ENCODE measurements around the gene KDM6A. TPM values are rescaled to one million over a fixed set of nuclear protein-coding genes. Genes with fewer than 3 reads are reported as not detected.
"Not testable (repeated sequence)": the region's sequence is repeated elsewhere in the genome, so short reads cannot be mapped to it uniquely, and the experiment has no call there.

KDM6A gene
- total RNA-seq, 1 donor from 2014 or later, result 8.5 TPM

DNA sequence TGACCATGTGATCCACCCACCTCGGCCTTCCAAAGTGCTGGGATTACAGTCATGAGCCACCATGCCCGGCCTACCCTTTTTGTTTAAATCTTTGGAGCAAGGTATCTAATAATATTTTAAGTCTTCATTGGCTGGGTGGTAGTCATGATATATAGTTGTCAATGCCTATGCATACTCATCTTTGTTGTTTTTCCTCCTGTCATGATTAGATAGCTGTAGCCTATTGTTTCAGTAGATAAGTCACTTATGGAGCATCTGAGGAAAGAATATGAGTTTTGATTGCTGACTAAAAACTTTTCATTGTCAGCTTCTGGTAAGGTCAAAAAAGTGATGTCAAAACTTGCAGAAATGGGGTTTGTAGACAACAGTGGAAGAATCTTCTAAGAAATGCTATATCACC lies 119.8 kb downstream of the KDM6A start:
- no peak overlapping the region for H3K4me3 ChIP-seq (ENCODE audit: low read depth, low read length)
- DNase-seq (ENCODE audit: low read depth), result no peak
- TF ChIP-seq, protein P1, sequence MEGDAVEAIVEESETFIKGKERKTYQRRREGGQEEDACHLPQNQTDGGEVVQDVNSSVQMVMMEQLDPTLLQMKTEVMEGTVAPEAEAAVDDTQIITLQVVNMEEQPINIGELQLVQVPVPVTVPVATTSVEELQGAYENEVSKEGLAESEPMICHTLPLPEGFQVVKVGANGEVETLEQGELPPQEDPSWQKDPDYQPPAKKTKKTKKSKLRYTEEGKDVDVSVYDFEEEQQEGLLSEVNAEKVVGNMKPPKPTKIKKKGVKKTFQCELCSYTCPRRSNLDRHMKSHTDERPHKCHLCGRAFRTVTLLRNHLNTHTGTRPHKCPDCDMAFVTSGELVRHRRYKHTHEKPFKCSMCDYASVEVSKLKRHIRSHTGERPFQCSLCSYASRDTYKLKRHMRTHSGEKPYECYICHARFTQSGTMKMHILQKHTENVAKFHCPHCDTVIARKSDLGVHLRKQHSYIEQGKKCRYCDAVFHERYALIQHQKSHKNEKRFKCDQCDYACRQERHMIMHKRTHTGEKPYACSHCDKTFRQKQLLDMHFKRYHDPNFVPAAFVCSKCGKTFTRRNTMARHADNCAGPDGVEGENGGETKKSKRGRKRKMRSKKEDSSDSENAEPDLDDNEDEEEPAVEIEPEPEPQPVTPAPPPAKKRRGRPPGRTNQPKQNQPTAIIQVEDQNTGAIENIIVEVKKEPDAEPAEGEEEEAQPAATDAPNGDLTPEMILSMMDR (conservative IDR thresholded peaks at IDR 0.05; ENCODE audit: low read depth, low read length), result no peak

DNA sequence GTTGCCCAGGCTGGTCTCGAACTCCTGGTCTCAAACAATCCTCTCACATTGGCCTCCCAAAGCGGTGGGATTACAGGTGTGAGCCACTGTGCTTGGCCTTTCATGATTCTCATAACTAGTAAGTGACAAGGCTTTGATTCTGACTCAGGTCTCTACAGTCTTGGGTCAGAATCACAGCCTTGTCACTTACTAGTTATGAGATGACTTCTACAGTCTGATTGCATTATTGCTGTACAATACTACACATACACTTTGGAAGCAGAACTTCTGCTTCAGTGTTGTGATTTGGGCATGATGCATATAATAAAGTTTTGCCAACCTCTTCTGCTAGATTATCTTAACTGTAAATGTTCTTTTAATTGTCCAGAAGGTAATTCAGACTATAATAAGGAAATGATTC lies 123.3 kb downstream of the KDM6A start:
- DNase-seq (ENCODE audit: low read depth), result no peak
- TF ChIP-seq, protein P1 (conservative IDR thresholded peaks at IDR 0.05; ENCODE audit: low read depth, low read length), result no peak
- H3K4me3 ChIP-seq (ENCODE audit: low read depth, low read length), result no peak overlapping the region

DNA sequence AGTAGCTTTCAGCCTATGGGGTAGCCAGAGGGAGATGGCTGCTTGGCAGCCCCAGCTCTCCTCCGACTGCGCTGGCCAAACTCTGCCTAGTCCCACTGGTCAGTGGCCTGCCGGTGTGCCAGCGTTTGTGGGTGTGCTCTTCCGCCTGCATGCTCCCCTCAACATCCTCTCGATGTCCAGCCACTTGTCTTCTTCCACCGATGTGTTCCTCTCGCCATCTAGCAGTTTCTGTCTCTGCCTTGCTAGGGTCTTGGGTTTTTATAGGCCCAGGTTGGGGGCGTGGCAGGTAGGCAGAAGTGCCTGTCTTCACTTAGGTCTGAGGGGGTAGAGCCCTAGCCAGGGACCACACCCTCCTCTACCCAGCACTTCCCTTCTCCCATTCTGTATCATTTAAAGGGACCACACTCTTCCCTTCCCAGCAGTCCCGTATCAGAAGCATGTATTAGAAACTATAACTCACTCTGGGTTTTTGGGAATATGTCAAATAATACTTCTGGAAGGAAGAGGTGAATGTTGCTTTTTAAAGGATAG lies 124.4 kb downstream of the KDM6A start:
- TF ChIP-seq, protein P1 (conservative IDR thresholded peaks at IDR 0.05; ENCODE audit: low read depth, low read length), result no peak
- no peak for DNase-seq (ENCODE audit: low read depth)

DNA sequence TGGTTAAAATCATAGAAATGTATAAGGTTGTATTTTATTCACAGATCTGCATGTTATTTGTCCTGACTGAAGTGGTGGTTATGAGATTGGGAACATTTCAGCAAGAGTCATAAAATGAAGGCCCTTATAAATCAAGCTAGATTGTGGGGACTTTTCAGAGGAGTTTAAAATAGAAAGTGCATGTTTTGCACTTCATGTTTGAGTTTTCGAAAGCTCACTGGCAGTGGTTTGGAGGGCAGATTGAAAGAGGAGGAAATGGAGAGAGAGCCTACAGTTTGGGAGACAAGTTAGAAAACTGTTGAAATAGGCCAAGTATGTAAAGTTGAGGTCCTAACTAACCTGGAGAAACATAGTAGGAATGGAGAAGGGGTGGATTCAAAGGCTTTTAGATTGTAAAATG lies 124.9 kb downstream of the KDM6A start:
- no peak for DNase-seq (ENCODE audit: low read depth)
- H3K4me3 ChIP-seq (ENCODE audit: low read depth, low read length), result no peak overlapping the region
- TF ChIP-seq, protein P1 (conservative IDR thresholded peaks at IDR 0.05; ENCODE audit: low read depth, low read length), result no peak

More for the DNA sequence above, 124.4 kb downstream of the KDM6A start:
- H3K4me3 ChIP-seq (ENCODE audit: low read depth, low read length), result no peak overlapping the region

DNA sequence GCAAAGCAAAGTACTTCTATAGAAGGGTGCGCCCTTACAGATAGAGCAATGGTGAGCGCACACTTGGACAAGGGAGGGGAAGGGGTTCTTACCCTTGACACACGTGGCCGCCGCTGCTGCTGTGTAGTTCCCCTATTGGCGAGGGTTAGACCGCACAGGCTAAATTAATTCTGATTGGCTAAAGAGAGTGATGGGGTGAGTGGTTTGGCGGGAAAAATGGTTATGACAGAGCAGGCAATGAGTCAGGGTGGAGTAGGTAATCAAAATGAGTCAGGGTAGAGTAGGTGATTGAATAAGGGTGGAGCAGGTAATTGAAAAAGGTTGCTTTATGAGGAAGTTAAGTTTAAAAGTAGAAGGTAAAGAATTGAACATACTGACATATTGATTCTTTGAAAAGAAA lies 126.2 kb downstream of the KDM6A start:
- not testable (repeated sequence) for H3K4me3 ChIP-seq (ENCODE audit: low read depth, low read length); DNase-seq (ENCODE audit: low read depth)

DNA sequence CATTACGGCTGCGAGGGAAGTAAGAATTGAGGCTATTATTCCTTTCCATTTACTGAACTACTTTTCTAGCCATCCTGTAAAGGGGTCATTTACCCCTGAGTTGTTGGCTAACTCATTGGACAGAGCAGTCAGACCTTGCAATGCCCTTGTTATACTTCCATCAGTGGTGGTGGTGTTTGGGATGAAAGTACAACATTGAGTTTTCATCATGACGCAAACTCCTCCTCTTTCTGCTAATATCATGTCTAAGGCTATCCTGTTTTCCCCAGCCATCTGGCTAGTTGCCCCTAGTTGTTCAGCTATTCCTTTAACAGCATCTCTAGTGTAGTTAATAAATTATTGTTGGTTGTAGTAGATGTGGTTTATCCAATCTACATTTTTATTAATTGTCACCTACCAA lies 126.9 kb downstream of the KDM6A start:
- H3K4me3 ChIP-seq (ENCODE audit: low read depth, low read length); DNase-seq (ENCODE audit: low read depth): not testable (repeated sequence)

DNA sequence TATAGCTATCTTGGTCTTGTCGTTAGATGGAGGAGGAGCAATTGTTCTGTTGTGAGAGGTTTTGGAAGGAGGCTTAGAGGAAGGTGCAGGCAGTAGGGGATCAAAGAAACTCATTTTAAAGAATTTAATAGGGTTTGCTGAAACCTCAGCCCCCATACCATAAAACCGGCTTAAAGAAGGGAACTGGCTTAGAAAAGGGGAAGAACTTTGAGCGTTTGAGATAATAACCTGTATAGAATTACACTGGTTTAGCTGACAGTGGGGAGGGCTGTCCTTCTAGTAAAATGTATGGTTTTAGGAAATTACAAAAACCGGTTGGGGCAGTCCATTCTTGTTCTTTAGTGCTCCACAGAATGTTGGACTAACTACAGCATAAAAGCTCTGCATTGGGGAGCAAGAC lies 128.1 kb downstream of the KDM6A start:
- TF ChIP-seq, protein P1 (conservative IDR thresholded peaks at IDR 0.05; ENCODE audit: low read depth, low read length), result no peak
- no peak for DNase-seq (ENCODE audit: low read depth)
- no peak overlapping the region for H3K4me3 ChIP-seq (ENCODE audit: low read depth, low read length)

DNA sequence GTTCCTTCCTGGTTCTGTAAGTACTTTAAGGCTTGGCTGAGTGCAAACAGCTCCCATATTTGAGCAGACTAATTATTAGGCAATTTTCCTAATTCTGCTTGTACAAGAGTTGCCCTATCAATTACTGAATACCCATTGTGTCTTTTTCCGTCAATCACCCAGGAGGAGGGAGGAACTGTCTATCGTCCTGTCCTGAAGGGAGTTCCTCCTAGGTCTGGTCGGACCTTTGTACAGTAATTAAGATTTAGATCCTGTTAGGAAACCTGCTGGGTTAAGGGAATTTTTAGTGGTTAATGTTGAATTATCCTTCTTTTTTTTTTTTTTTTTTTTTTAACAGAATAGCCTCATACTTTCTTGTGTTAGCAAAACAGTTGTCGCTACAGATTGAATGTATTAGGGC lies 130.1 kb downstream of the KDM6A start:
- TF ChIP-seq, protein P1 (conservative IDR thresholded peaks at IDR 0.05; ENCODE audit: low read depth, low read length), result no peak
- no peak overlapping the region for H3K4me3 ChIP-seq (ENCODE audit: low read depth, low read length)
- no peak for DNase-seq (ENCODE audit: low read depth)
